Iris pigment epithelial cell (primary cell): ENCODE measurements around the gene QRICH1.

Source experiments
- DNase-seq: peaks from one replicate; pipeline ENCODE4 v3.0.0-alpha.2; 2011; ENCODE audit warnings: low read depth

The QRICH1 gene

GRCh38 chr3:49032646-49033304, 61.1 kb downstream of the QRICH1 start:
- peak; percentile 45 for DNase-seq

- no peak for DNase-seq
Observed at GRCh38 chr3:49030321-49030720, 63.5 kb downstream of the QRICH1 start.

DNA sequence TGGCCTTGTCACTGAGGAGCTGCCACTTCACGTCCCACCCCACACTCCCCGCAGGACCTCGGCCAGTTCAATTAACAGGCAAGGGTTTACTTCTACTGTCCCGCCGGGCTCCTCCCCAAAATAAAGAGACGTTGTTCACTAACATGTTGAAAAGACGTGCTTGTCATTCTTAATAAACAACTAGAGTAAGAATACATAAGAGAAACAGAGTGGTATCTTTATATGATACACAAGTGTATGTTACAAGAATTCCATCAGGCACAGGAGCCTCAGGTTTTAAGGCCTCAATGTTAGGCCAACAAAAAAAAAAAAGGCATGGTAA, 64.3 kb downstream of the QRICH1 start:
- no peak for DNase-seq

DNA sequence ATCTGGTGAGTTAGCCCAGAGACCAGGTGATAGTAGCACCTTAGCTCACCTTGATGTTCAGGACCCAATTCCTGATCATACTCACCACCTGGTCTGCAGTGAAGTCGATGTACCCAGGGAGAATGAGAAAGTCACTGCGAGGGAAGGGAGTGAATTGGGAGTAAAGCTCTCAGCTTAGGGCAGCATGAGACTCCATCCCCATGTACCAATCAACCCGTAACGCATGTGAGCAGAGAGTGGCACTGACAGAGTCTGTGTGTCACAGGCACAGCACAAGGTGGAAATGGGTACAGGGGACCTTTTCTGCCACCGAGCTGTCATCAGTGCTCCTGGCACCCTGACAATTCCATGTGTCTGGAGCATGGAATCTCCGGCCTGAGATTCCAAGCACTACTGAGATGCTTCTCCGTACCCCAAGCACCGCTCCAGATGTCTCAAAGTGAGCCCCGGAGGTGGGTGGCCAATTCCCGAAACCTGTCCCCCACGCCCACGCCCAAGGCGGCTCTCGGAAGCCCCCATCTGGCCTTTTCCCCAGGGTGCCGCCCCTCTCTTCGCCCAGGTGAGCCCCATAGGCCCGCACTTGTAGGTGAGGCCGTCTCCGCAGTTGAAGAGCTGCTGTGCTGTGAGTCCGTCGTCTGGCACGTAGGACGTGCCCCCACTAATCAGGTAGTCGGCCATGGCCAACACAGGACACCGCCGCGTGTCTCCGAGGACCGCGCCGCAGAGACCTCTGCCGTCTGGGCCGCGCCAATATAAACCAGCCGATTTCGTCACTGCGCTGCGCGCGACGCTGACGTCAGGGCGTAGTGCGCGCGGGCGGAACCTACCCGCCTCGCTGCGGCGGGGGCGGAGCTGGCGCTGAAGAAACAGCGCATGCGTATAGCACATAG, 65.0 kb downstream of the QRICH1 start, which contains the start of gene IMPDH2:
Gene IMPDH2 (minus strand): TSS at position 726 of the 890 bp plus-strand sequence. CDS start 48 bp downstream, at position 678.
- peak; percentile 88 for DNase-seq

DNA sequence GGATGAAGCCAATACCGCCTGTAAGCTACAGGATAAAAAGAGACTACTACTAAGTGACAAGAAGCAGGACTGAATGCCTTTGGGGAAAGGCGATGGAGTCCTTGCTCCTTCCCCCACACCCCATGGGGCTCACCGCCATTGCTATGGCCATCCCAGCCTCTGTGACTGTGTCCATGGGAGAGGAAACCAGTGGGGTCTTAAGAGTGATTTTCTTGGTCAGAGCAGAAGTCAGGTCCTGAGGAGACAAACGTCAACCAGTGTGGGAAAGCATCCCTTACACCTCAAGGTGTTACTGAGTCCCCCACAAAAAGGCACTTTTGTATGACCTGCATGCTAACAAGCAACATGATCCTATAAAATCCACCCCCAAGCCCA, 65.6 kb downstream of the QRICH1 start:
- DNase-seq, result no peak

DNA sequence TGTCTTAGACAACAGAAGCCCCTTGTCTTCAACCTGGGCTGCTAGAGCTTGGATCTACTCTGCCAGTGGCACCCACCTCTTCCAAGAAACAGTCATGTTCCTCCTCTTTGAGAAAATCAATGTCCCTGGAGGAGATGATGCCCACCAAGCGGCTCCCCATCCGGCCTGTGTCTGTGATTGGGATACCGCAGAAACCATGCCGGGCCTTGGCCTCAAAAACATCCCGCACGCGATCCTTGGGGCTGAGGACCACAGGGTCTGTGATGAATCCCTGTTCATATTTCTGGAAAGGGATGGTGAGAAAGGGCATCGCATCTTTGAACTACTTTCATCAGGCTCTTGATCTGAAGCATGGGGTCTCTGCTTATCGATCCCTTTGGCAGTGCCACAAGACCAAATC, 66.2 kb downstream of the QRICH1 start:
- no peak for DNase-seq

DNA sequence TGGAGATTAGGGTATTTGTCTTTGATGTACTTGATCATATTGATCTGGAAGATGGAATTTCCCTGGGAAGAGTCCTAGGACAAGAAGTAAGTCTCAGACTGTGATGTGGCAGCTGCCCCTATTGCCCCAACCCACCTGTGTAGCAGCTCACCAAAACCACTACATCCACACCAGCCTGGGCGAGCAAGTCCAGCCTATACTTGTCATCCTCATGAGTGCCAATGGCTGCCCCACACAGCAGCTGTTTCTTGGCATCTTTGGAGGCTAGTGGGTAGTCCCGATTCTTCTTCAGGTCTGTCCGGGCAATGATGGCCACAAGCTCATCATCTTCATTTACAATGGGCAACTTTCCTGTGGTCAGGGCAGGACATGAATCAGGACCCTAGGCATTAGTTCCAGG, 67.3 kb downstream of the QRICH1 start:
- DNase-seq, result no peak

DNA sequence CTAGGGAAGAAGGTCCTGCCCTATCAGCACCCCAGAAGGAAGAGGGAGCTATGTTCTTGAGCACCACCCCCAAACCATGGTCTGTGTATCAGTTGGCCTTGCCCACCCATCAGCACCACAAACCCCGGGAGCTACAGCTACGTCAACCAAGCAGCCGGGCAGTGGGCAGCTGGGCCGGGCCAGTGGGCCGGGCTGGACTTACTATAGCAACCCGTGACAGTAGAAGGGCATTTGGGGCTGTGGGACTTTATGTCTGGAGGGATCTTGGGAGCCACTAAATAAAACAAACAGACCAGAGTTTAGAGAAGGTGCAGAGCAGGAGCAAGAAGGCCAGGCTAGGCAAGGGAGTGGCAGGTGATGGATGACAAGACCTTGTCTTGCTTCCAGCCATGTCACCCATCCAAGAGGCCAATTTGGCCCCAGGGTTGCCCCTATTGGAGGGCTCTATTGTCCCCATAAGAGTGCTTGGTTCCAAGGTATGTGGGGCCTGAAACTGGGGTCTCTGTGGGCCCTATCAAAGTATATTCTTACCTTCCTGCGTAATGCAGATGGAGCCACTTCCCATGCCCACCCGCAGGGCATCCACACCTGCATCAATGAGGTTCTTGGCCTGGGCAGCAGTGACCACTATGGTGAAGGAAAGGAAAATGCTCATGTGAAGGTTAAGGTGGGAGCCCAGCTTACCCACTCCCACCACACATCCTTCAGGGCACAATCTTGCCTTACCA, 67.9 kb downstream of the QRICH1 start:
- no peak for DNase-seq

- no peak for DNase-seq
Observed at GRCh38 chr3:49025005-49025792, 68.7 kb downstream of the QRICH1 start.

DNA sequence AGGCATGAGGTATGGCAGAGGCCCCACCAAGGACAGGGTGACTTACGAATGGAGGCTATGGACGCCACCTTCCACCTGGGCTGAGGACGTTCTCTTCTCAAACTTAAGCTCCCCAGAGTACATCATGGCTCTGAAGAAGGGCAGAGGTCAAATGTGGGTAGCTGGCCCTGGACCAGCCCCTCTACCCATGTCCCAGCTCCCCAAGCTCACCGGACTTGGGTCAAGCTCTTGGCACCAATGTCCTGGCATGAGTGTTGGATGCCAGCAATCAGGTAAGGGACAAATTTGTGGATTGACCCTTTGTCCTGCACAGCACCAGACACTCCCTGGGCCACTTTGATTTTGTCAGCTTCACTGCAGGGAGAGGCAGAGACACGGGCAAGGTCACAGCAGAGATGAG, 69.4 kb downstream of the QRICH1 start:
- no peak for DNase-seq

- no peak for DNase-seq
Observed at GRCh38 chr3:49023775-49024174, 70.1 kb downstream of the QRICH1 start.

DNA sequence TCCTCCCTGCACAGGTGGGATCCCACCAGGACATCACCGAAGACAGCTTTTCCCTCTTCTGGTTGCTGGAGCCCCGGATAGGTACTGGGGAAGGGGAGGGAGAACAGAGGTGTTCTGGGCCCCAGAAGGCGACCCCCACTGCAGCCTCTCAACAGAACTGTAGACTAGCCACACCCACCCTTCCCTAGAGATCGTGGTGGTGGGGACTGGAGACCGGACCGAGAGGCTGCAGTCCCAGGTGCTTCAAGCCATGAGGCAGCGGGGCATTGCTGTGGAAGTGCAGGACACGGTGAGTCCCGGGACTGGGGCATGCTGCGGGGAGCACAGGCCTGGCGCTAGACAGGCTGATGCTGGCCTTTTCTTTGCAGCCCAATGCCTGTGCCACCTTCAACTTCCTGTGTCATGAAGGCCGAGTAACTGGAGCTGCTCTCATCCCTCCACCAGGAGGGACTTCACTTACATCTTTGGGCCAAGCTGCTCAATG, 71.1 kb downstream of the QRICH1 start:
- DNase-seq, result no peak

GRCh38 chr3:49021813-49022687, 71.8 kb downstream of the QRICH1 start, which contains the start of gene NDUFAF3:
Gene NDUFAF3 (plus strand): TSS chr3:49022121. CDS start chr3:49022145, 24 bp downstream.
- peak; percentile 94 for DNase-seq

DNA sequence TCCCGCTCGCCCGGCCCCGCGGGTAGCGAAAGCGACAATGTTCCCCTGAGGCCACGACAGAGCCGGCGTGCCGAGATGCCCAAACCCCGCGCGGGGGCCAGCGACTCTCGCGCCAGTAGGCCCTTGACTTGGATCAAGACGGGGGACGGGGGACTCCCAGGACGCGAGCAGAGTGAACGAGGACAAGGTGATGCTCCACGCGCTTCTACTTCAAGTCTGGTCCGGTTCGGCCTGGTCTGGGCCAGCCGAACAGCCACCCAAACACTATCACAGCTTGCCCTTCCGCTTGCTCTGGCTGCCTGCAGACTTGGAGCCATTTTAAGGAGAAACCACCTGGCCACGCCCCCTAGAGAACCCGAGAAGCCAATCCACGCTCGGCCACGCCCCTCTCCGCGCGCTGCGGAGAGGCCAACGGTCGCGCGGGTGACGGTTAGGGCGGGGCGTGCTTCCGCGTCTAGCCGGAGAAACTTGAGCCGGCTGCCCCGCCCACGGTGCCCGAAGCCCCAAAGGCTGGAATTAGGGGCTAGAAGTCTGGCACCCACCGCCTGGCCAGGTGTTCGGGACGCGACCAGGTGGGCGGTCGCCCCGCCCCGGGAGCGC, 72.6 kb downstream of the QRICH1 start:
- DNase-seq, result peak; percentile 96

GRCh38 chr3:49020330-49021212, 73.3 kb downstream of the QRICH1 start:
- no peak for DNase-seq

GRCh38 chr3:49019941-49020329, 73.9 kb downstream of the QRICH1 start:
- DNase-seq, result no peak

DNA sequence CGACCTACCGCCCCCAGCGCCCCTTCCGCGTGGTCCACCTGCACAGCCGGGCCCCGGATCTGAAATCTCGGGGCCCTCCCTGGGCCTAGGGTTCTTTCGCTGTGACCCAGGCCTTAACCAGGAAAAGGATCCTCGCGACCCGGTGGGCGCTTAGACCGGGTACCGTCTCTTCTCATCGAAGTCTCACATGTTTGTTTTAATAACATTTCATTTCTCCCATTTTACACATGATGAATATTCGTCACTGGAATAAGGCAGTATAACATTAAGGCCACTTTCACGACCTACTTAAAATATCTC, 75.2 kb downstream of the QRICH1 start:
- no peak for DNase-seq

- DNase-seq, result peak; percentile 73
Observed at GRCh38 chr3:49017971-49018706, 75.7 kb downstream of the QRICH1 start, which contains the start of gene DALRD3. Gene DALRD3 (minus strand): TSS chr3:49018580. CDS start chr3:49018564, 16 bp downstream.
